Measurements from ENCODE around the gene CFAP107.

DNA sequence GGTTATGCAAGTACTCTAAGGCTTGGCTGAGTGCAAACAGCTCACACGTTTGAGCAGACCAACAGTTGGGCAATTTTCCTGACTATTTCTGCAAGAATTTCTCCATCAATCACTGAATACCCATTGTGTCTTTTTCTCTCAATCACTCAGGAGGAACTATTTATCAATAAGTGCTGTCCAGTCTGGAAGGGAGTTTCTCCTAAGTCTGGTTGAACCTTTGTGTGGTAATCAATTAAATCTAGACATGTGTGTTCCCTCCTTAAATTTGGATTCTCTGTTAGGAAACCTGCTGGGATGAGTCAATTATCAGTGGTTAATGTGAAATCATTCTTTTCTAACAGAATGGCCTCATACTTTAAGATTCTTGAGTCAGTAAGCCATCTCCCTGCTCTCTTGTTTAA lies 36.9 kb upstream of the CFAP107 start:
- no peak for TF ChIP-seq POLR2AphosphoS5 (IDR thresholded peaks at IDR 0.05; ENCODE audit: low read depth, low read length)
- TF ChIP-seq, protein P1, sequence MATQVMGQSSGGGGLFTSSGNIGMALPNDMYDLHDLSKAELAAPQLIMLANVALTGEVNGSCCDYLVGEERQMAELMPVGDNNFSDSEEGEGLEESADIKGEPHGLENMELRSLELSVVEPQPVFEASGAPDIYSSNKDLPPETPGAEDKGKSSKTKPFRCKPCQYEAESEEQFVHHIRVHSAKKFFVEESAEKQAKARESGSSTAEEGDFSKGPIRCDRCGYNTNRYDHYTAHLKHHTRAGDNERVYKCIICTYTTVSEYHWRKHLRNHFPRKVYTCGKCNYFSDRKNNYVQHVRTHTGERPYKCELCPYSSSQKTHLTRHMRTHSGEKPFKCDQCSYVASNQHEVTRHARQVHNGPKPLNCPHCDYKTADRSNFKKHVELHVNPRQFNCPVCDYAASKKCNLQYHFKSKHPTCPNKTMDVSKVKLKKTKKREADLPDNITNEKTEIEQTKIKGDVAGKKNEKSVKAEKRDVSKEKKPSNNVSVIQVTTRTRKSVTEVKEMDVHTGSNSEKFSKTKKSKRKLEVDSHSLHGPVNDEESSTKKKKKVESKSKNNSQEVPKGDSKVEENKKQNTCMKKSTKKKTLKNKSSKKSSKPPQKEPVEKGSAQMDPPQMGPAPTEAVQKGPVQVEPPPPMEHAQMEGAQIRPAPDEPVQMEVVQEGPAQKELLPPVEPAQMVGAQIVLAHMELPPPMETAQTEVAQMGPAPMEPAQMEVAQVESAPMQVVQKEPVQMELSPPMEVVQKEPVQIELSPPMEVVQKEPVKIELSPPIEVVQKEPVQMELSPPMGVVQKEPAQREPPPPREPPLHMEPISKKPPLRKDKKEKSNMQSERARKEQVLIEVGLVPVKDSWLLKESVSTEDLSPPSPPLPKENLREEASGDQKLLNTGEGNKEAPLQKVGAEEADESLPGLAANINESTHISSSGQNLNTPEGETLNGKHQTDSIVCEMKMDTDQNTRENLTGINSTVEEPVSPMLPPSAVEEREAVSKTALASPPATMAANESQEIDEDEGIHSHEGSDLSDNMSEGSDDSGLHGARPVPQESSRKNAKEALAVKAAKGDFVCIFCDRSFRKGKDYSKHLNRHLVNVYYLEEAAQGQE (IDR thresholded peaks at IDR 0.05; ENCODE audit: insufficient read depth in 1 of 2, low read depth in 2 of 2, low read length in 2 of 2), result no peak
